GM12878 (cell line): Measurements from ENCODE around the gene SRBD1. TPM values are rescaled to one million over a fixed set of nuclear protein-coding genes. Genes with fewer than 3 reads are reported as not detected.

Source experiments
- ATAC-seq: fragments of 200-7000 bp; cut with Tn5 transposase; 3 replicates; pipeline ENCODE4 v1.9.1; 2020; ENCODE audit warnings: mild to moderate bottlenecking, moderate library complexity
- BruUV-seq: library from RNA; stranded (reverse); fragments of 400-500 nt; replicated peaks from 2 replicates; lab custom pipeline; 2021; lab: Mats Ljungman, UMichigan
- CTCF ChIA-PET: fragments of 300-600 bp; sonication (Branson Sonifier 250); formaldehyde crosslinking; extraction: SDS; loops from one replicate; lab custom pipeline; 2021; ENCODE audit warnings: inconsistent platforms; lab: Yijun Ruan, JAX
- POLR2A ChIA-PET: fragments of 350-600 bp; formaldehyde crosslinking; extraction: SDS; loops from one replicate; lab custom pipeline; 2021; ENCODE audit warnings: inconsistent platforms; lab: Charles Lee
- RAD21 ChIA-PET: fragments of 300-600 bp; sonication (Branson Sonifier 250); formaldehyde crosslinking; loops from one replicate; lab custom pipeline; 2023; ENCODE audit warnings: antibody characterized with exemption; ENCODE audit not compliant: unreplicated experiment; lab: Charles Lee
- SMC1A ChIA-PET: fragments of 300-600 bp; sonication (Branson Sonifier 250); formaldehyde crosslinking; loops from one replicate; lab custom pipeline; 2023; ENCODE audit not compliant: unreplicated experiment, uncharacterized antibody; lab: Charles Lee
- DNase-seq: peaks from one replicate; pipeline ENCODE4 v3.0.0-alpha.2; 2011; ENCODE audit warnings: low read depth, low spot score
- FAIRE-seq: peaks from 3 replicates; lab custom pipeline; 2011; peaks lifted over from hg19 to GRCh38; lab: Jason Lieb, UNC
- H2AFZ ChIP-seq: 2 replicates; pipeline ENCODE4 v1.6.0; 2011; ENCODE audit warnings: low read depth, low read length, control low read depth; ENCODE audit not compliant: control insufficient read depth
- H3K27ac ChIP-seq: 2 replicates; pipeline ENCODE4 v1.5.1; 2011; ENCODE audit warnings: control low read depth; ENCODE audit not compliant: control insufficient read depth, insufficient read depth
- H3K27me3 ChIP-seq, 2 experiments: replicated peaks in 1 of 2; 2 replicates each; pipeline versions ENCODE4 v1.6.0 to v1.6.1; 2011; ENCODE audit warnings: low read length in 1 of 2; ENCODE audit not compliant: control insufficient read depth in 2 of 2, insufficient read depth in 2 of 2
- H3K36me3 ChIP-seq, 2 experiments: 2 replicates each; pipeline ENCODE4 v1.5.1; 2011; ENCODE audit warnings: low read length in 1 of 2; ENCODE audit not compliant: control insufficient read depth in 2 of 2, insufficient read depth in 2 of 2
- H3K4me1 ChIP-seq: 2 replicates; pipeline ENCODE4 v1.6.1; 2011; ENCODE audit warnings: mild to moderate bottlenecking, low read length, moderate library complexity, mixed read lengths; ENCODE audit not compliant: control insufficient read depth, insufficient read depth
- H3K4me2 ChIP-seq: 2 replicates; pipeline ENCODE4 v1.6.0; 2011; ENCODE audit warnings: control low read depth; ENCODE audit not compliant: control insufficient read depth, insufficient read depth
- H3K4me3 ChIP-seq: fragments of 200-600 bp; sonication (generic); 2 replicates; pipeline ENCODE4 v1.5.1; 2016
- H3K79me2 ChIP-seq: 2 replicates; pipeline ENCODE4 v1.6.0; 2011; ENCODE audit warnings: low read length; ENCODE audit not compliant: control insufficient read depth, insufficient read depth
- H3K9ac ChIP-seq: 2 replicates; pipeline ENCODE4 v1.8.0; 2011; ENCODE audit warnings: low read length, control low read depth, mixed read lengths; ENCODE audit not compliant: control insufficient read depth, insufficient read depth
- H3K9me3 ChIP-seq: replicated peaks from 3 replicates; pipeline ENCODE4 v1.5.1; 2011; ENCODE audit warnings: mild to moderate bottlenecking, low read length; ENCODE audit not compliant: control insufficient read depth, insufficient read depth
- H4K20me1 ChIP-seq: 2 replicates; pipeline ENCODE4 v1.6.0; 2011; ENCODE audit not compliant: control insufficient read depth, insufficient read depth
- BCL3 ChIP-seq: IDR thresholded peaks from 2 replicates; pipeline ENCODE4 v1.6.1; 2011; ENCODE audit warnings: borderline replicate concordance, low read depth, mild to moderate bottlenecking, moderate library complexity, low read length; ENCODE audit not compliant: insufficient read depth, poor library complexity, severe bottlenecking
- BRCA1 ChIP-seq: IDR thresholded peaks from 2 replicates; pipeline ENCODE4 v1.6.1; 2011; ENCODE audit warnings: low read depth, low read length, improper control_type of control experiment
- E2F8 ChIP-seq: fragments of 450-650 bp; IDR thresholded peaks from 2 replicates; pipeline ENCODE4 v1.6.1; 2018; ENCODE audit warnings: mild to moderate bottlenecking, low read depth, moderate library complexity; ENCODE audit not compliant: partially characterized antibody
- ESRRA ChIP-seq: IDR thresholded peaks from 2 replicates; pipeline ENCODE4 v1.6.1; 2012; ENCODE audit warnings: mild to moderate bottlenecking, low read length, improper control_type of control experiment
- HDGF ChIP-seq: fragments of 450-650 bp; IDR thresholded peaks from 2 replicates; pipeline ENCODE4 v1.6.1; 2016; ENCODE audit warnings: antibody characterized with exemption
- MAX ChIP-seq: IDR thresholded peaks from 2 replicates; pipeline ENCODE4 v1.6.1; 2012; ENCODE audit warnings: low read depth, low read length, improper control_type of control experiment
- MYB ChIP-seq: fragments of 150-350 bp; IDR thresholded peaks from 2 replicates; pipeline ENCODE4 v1.6.1; 2014; ENCODE audit warnings: mild to moderate bottlenecking, low read depth, low read length, borderline replicate concordance
- PKNOX1 ChIP-seq: fragments of 450-650 bp; IDR thresholded peaks from 2 replicates; pipeline ENCODE4 v1.6.1; 2016; ENCODE audit warnings: mild to moderate bottlenecking
- POLR2AphosphoS5 ChIP-seq: IDR thresholded peaks from 2 replicates; pipeline ENCODE4 v1.6.1; 2011; ENCODE audit warnings: mild to moderate bottlenecking, low read length, inconsistent platforms
- TCF7 ChIP-seq: IDR thresholded peaks from 2 replicates; pipeline ENCODE4 v1.6.1; 2014; ENCODE audit warnings: antibody characterized with exemption, borderline replicate concordance
- YBX1 ChIP-seq: fragments of 450-650 bp; IDR thresholded peaks from 2 replicates; pipeline ENCODE4 v1.6.1; 2016; ENCODE audit warnings: antibody characterized with exemption
- ZNF207 ChIP-seq: fragments of 450-650 bp; IDR thresholded peaks from 2 replicates; pipeline ENCODE4 v1.6.1; 2014; ENCODE audit warnings: antibody characterized with exemption, mild to moderate bottlenecking, borderline replicate concordance
- ZNF622 ChIP-seq: fragments of 450-650 bp; IDR thresholded peaks from 2 replicates; pipeline ENCODE4 v1.6.1; 2017; ENCODE audit warnings: mild to moderate bottlenecking, inconsistent platforms
- ZZZ3 ChIP-seq: IDR thresholded peaks from 2 replicates; pipeline ENCODE4 v1.6.1; 2011; ENCODE audit warnings: low read depth; ENCODE audit not compliant: control insufficient read depth, insufficient read length
- in situ Hi-C: fragments of 300-500 bp; cut with MboI; formaldehyde crosslinking; loops from 9 replicates; pipeline ENCODE4 v1.14.3; 2018; ENCODE audit warnings: mixed read lengths
- intact Hi-C: fragments of 100-400 bp; cut with micrococcal nuclease; formaldehyde crosslinking; loops from one replicate; pipeline ENCODE4 v1.14.2; 2022; ENCODE audit not compliant: unreplicated experiment
- polyA plus RNA-seq, 11 experiments: library from polyadenylated mRNA; depleted of rRNA in 4 of 11; unstranded in 6 of 11; stranded (reverse) in 5 of 11; fragments of >200 nt; fragmentation: Nextera tagmentation in 4 of 11; fragmentation: Illumina TruSeq in 1 of 11; extraction: Ambion mirVana in 4 of 11; extraction: Trizol in 1 of 11; gene quantifications; 1 replicate in 1 of 11; 2 replicates in 10 of 11; pipeline versions ENCODE4 v1.2.1 to v1.2.3, GENCODE V29; 2011 to 2016; ENCODE audit warnings: inconsistent platforms in 2 of 11, missing spikeins in 2 of 11, low read depth in 1 of 11
- total RNA-seq, 4 experiments: library from RNA; depleted of rRNA in 3 of 4; stranded (reverse); fragments of >200 nt in 3 of 4; fragmentation: Illumina TruSeq in 1 of 4; extraction: Trizol in 1 of 4; gene quantifications; 2 replicates each; pipeline versions ENCODE4 v1.2.1 to v1.2.3, GENCODE V29; 2013 to 2021

SRBD1 gene
- total and polyA plus RNA-seq, 10 of the 15 experiments (the other 5 are each of a cell fraction or from before 2014, with no cell fraction given): 9.7 to 33.1 (median 20.1) TPM

- TF ChIP-seq ESRRA: no peak
- no peak for TF ChIP-seq BRCA1
- no peak for TF ChIP-seq MYB
- TF ChIP-seq ZNF622: no peak
- ATAC-seq: no peak
- H4K20me1 ChIP-seq: no peaks in the 10 kb centered on the region
- no peaks in the 10 kb centered on the region for H3K27me3 ChIP-seq
- DNase-seq: no peak
- intact Hi-C loops (no loop called here), in situ Hi-C loops (no loop called here)
- ChIA-PET RAD21 (no interaction called here), POLR2A (no interaction called here), CTCF (interaction anchor here (1.3 kb wide), 1 partner anchor 100 kb away, joined by 3 read pairs; no protein-coding TSS in a partner anchor), SMC1A (interaction anchor here (0.8 to 2.8 kb wide), 3 partner anchors 9 to 19 kb away, joined by 3 to 6 read pairs (median 5); no protein-coding TSS in a partner anchor)
- no peak overlapping the region for H3K4me3 ChIP-seq
- no peaks in the 10 kb centered on the region for H3K79me2 ChIP-seq
- no peak overlapping the region for H3K9ac ChIP-seq
- no peak for FAIRE-seq
- H3K27ac ChIP-seq: no peak overlapping the region
- no TSS peak for BruUV-seq
- no peak overlapping the region for H2AFZ ChIP-seq
- no peaks in the 10 kb centered on the region for H3K9me3 ChIP-seq
- H3K4me2 ChIP-seq: no peak overlapping the region
- H3K4me1 ChIP-seq: no peaks in the 10 kb centered on the region
- peaks cover 0 to 1% of the 10 kb centered on the region in 2 experiments; a peak in 1 of 4 replicates for H3K36me3 ChIP-seq
These were observed 216.9 kb downstream of the SRBD1 start for GRCh38 chr2:45394216-45394615.

- SMC1A ChIA-PET: no interaction called here
- intact Hi-C loops: no loop called here
- Histone ChIP-seq H2AFZ (no peak overlapping the region), H3K4me3 (no peak overlapping the region), H3K9me3 (no peaks in the 10 kb centered on the region), H3K27ac (no peak overlapping the region), H3K79me2 (no peaks in the 10 kb centered on the region), H3K36me3 (peaks cover 0 to 1% of the 10 kb centered on the region in 2 experiments; a peak in 1 of 4 replicates), H4K20me1 (no peaks in the 10 kb centered on the region), H3K4me2 (no peak overlapping the region), H3K4me1 (no peaks in the 10 kb centered on the region), H3K9ac (no peak overlapping the region), H3K27me3 (no peaks in the 10 kb centered on the region)
- POLR2A ChIA-PET: no interaction called here
- no TSS peak for BruUV-seq
- no peak for DNase-seq
- CTCF ChIA-PET: no interaction called here
- FAIRE-seq: no peak
- no peak for ATAC-seq
- RAD21 ChIA-PET: no interaction called here
- in situ Hi-C loops: no loop called here
- TF ChIP-seq ZZZ3 (no peak), POLR2AphosphoS5 (no peak), TCF7 (no peak), HDGF (no peak), BCL3 (no peak), MAX (no peak), E2F8 (no peak), ZNF207 (no peak), YBX1 (no peak), PKNOX1 (no peak)
These were observed 219.2 kb downstream of the SRBD1 start for GRCh38 chr2:45391866-45392265.
